HG03175 (cell line): Measurements from ENCODE around the gene GALNTL6.

Experiments used
- ATAC-seq: cut with Tn5 transposase; IDR thresholded peaks from one replicate; pipeline ENCODE4 v1.9.1; 2021; ENCODE audit warnings: mild to moderate bottlenecking, moderate library complexity; ENCODE audit not compliant: unreplicated experiment

Gene GALNTL6

GRCh38 chr4:171876636-171877035 is 63.4 kb downstream of the GALNTL6 start:
- ATAC-seq: no peak

- ATAC-seq: no peak
Observed at GRCh38 chr4:171880136-171880535, 66.9 kb downstream of the GALNTL6 start.

GRCh38 chr4:171889681-171890080 is 76.5 kb downstream of the GALNTL6 start:
- no peak for ATAC-seq

DNA sequence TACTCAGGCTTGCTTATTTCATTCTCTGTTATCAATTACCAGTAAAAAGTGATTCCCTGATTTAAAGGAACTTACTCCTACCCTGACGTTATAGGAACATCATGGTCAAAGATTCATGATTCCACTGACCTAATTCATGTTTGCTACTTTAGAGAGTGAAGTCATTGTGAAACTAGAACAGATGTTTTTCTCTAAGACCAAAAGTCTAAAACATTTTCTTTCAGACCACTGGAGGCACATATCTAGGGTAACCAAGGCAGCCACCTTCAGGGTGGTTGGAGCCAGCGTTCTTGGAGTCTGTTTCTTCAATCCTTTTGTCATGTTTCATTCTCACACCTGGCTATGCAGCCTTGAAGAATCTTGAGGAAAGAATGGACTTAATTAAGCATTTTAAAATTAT is 77.8 kb downstream of the GALNTL6 start:
- peak; percentile 82 for ATAC-seq

DNA sequence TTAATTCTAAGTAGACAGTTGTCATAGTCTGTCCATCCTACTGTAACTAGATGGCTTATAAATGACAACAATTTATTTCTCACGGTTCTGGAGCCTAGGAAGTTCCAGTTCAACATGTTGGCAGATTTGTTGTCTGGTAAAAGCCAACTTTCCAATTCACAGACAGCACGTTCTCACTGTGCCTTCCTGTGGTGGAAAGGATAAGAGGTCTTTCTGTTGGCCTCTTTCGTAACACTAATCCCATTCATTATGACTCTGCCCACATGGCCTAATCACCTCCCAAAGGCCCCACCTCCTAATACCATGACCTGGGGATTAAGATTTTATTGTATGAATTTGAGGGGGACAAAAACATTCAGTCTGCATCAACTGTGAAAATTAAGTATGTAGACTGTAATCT is 83.2 kb downstream of the GALNTL6 start:
- ATAC-seq: no peak

- no peak for ATAC-seq
Observed at GRCh38 chr4:171919314-171919713, 106.1 kb downstream of the GALNTL6 start.

- ATAC-seq: no peak
Observed at GRCh38 chr4:171920901-171921300, 107.7 kb downstream of the GALNTL6 start.

DNA sequence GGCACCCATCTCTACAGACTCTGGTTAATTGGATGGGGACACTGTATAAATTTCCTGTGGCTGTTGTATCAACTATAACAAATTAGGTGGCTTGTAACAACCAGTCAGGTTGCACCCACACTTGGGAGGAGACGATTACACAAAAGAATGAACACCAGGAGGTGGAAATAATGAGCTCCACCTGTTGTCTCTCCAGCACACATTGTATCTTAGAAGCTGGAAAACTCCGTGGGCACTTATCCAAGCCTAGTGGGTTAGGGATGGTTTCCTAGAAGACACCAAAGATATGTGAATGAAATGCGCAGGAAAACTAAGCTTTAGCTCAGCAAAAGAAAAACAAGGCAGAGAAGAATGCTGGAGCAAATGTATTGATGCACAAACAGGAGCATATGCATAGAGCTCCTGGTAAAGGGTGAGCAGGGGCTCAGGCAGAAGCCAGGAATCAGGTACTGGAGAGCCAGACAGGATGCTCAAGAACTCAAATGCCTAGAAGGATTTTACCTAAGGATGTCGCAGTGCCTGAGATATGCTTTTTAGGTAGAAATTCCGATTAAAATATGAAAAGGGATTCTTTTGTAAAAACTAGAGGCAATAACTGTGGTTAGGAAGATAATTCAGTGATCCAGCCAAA is 111.7 kb downstream of the GALNTL6 start:
- ATAC-seq: no peak

DNA sequence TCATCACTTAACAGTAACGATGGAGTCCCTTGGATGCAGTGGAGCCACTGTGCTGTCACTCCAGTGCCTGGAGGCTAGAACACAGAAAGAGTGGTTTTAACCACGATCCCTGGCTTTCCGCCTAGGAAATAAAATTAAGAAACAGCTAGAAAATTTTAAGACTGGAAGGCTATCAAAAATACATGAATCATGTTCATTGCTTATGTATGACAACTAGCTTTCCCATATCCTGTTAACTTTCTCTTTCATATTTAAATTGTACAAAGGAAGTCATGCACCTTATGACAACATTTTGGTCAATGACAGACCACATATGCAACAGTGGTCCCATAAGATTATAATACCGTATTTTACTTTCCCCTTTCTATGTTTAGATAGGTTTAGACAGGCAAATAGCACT is 115.1 kb downstream of the GALNTL6 start:
- no peak for ATAC-seq

DNA sequence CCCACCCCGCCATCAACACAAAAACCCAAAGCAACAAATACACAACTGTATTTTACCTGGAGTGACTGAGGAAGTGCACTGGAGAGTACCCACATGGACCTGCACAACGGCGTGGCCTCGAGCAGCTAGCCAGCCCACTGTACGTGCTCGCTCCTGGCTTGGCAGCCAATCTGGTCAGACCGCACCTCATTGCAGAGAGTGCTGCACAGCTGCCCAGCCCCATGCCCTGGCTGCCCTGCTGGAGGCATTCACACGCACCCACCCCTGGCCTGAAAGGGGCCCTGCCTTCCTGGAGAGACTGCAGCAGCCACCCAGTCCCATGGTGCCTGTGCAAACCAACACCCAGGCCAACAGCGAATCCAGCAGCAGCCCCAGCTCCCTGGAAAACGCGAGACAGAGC is 116.3 kb downstream of the GALNTL6 start:
- ATAC-seq: no peak

- no peak for ATAC-seq
Observed at GRCh38 chr4:171929907-171930306, 116.7 kb downstream of the GALNTL6 start.

DNA sequence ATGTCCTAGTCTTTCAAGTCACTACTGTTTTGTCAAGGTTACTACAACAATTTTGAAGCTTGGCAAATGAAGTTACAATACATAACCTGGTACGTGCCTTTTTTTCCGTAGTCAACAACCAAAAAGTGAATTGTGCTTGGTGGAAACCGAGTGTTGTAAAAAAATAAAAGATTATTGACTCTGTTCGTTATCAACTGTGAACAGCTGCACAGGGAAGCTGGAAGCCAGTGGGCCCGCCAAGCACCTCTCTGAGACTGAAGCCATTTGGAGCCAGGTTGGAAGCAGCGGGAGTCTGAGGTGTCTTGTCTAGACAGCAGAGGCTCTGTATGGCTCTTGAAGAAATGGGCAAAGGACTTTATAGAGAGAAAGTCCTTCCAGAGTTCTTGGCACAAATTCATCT is 119.0 kb downstream of the GALNTL6 start:
- ATAC-seq: no peak

GRCh38 chr4:171940656-171941055 is 127.5 kb downstream of the GALNTL6 start:
- ATAC-seq: no peak

GRCh38 chr4:171947400-171947799 is 134.2 kb downstream of the GALNTL6 start:
- ATAC-seq: no peak

DNA sequence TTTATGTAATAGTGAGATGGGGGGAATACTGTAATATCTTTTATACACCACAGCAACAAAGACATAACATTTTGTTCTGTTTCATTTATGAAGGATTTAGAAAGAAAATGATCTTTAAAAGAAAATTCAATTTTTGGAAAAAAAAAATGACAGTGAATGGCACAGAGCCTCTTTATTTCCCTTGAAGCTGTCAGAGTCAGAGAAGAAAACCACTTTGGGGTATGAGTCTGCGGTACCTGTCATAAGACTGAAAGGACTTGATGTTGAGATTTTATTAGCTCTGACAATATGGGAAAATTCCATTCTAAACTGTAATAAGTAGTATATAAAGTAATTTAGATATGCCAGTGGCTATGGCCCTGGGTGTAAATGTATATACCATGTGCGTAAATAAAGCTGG is 134.8 kb downstream of the GALNTL6 start:
- no peak for ATAC-seq

DNA sequence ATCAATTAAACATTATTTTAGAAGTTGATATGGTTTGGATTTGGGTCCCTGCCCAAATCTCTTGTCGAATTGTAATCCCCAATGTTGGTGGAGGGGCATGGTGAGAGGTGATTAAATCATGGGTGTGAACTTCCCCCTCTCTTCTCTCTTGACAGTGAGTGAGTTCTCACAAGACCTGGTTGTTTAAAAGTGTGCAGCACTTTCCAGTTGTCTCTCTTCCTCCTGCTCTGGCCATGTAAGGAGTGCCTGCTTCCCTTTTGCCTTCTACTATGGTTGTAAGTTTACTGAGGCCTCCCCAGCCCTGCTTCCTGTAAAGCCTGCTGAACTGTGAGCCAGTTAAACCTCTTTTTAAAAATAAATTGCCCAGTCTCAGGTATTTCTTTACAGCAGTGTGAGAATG is 141.4 kb downstream of the GALNTL6 start:
- ATAC-seq: no peak

DNA sequence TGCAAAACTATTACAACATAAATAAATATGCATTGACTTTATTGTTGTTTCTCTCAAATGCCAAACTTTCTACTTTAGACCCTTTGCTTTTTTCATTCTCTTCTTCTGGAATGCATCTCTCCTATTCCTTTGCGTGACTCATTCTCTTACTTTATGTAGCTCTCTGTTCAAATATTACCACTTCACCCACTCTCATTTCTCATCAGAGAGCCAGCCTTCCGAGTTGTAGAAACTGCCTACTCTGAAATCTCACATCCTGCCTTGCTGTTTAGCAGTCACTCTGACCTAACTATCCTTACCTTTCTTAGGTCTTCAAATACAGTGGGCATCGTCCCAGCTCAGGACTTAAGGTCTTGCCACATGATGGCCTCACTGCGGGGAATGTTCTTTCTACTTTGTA is 143.5 kb downstream of the GALNTL6 start:
- no peak for ATAC-seq

GRCh38 chr4:171962110-171962509 is 148.9 kb downstream of the GALNTL6 start:
- no peak for ATAC-seq

DNA sequence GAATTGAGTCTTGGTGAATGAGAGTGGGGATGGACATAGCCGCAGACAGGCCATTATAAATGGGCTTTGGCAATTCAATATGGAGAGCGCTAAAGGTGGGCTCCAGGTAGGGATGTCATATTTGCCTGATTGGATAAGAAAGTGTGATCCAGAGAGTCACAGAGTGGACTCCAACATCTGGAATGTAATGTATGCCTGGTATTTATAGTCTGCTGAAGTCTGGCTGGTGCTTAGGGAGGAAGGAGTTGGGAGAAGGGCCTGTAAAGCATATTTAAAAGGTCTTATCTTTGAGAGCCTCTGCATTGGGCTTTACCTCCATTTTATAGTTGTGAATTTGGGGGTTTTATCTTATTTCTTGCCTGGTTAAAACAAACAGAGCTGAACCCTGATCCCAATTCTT is 153.2 kb downstream of the GALNTL6 start:
- no peak for ATAC-seq

DNA sequence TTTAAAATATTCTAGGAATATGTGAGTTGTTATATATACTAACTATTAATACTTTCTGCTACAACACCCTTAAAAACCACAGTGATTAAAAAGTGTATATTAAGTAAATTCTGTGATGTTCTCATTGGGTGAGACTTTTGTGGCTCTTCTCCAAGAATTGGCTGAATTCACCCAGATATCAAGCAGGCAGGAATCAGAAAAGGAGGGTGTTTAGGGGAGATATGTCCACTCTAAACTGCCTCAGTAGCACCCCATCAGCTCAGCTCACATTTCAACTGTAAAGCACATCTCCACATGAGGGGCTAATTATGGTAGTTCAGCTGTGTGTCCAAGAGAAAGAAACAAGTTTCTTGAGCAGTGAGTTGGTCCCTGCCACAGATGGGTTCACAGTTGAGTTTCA is 165.0 kb downstream of the GALNTL6 start:
- ATAC-seq: no peak

- ATAC-seq: no peak
Observed at GRCh38 chr4:171979461-171979860, 166.3 kb downstream of the GALNTL6 start.

GRCh38 chr4:171981185-171981584 is 168.0 kb downstream of the GALNTL6 start:
- ATAC-seq: no peak
